ENCODE data around the gene STRN4. TPM values are rescaled to one million over a fixed set of nuclear protein-coding genes. Genes with fewer than 3 reads are reported as not detected.
"Not testable (repeated sequence)": the region's sequence is repeated elsewhere in the genome, so short reads cannot be mapped to it uniquely, and the experiment has no call there.

Gene STRN4
- total RNA-seq, 1 donor from 2014 or later, result 69.1 TPM

- intact Hi-C loops (cut with DNase I), result loop anchor here (10.0 kb wide), 1 partner anchor 68 kb away; no protein-coding TSS in a partner anchor
- ATAC-seq, result peak; percentile 72 to 73
Measured at GRCh38 chr19:46766569-46767317, 20.5 kb upstream of the STRN4 start.

DNA sequence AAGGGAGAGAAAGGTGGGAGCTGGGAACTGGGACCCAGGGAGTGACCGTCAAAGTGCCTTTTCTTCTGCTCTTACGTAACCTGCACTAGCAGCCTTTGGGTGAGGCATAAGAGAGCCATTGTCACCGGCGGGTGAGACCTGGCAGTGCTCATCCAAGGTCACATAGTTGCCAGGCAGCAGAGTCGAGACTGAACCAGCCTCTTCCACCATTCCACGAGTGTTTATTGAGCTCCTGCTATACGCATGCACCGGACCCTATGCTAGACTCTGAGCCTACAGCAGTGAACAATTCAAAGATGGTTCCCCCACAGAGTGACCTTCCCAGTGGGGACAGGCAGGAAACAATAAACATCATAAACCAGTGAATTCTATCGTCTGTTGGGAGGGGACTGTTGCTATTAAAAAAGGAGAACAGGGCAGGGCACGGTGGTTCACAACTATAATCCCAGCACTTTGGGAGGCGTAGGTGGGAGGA, 18.6 kb upstream of the STRN4 start:
- DNase-seq (no peak), ATAC-seq (peak; percentile 57 to 71)
- H3K4me1 ChIP-seq, result peaks cover 7% of the 10 kb centered on the region
- H3K4me3 ChIP-seq, result no peak overlapping the region
- intact Hi-C loops (cut with DNase I), result loop anchor here (10.0 kb wide), 1 partner anchor 70 kb away; no protein-coding TSS in a partner anchor
- no peaks in the 10 kb centered on the region for H3K36me3 ChIP-seq
- H3K27me3 ChIP-seq (ENCODE audit: low read depth), result no peaks in the 10 kb centered on the region
- no peak overlapping the region for H3K27ac ChIP-seq
- H3K9me3 ChIP-seq, result no peaks in the 10 kb centered on the region
- TF ChIP-seq, protein P1, sequence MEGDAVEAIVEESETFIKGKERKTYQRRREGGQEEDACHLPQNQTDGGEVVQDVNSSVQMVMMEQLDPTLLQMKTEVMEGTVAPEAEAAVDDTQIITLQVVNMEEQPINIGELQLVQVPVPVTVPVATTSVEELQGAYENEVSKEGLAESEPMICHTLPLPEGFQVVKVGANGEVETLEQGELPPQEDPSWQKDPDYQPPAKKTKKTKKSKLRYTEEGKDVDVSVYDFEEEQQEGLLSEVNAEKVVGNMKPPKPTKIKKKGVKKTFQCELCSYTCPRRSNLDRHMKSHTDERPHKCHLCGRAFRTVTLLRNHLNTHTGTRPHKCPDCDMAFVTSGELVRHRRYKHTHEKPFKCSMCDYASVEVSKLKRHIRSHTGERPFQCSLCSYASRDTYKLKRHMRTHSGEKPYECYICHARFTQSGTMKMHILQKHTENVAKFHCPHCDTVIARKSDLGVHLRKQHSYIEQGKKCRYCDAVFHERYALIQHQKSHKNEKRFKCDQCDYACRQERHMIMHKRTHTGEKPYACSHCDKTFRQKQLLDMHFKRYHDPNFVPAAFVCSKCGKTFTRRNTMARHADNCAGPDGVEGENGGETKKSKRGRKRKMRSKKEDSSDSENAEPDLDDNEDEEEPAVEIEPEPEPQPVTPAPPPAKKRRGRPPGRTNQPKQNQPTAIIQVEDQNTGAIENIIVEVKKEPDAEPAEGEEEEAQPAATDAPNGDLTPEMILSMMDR (IDR thresholded peaks at IDR 0.05), result no peak

More at GRCh38 chr19:46766569-46767317, 20.5 kb upstream of the STRN4 start:
- TF ChIP-seq, protein P1 (IDR thresholded peaks at IDR 0.05), result peak; percentile 77
- H3K36me3 ChIP-seq, result no peaks in the 10 kb centered on the region
- no peaks in the 10 kb centered on the region for H3K9me3 ChIP-seq
- peaks cover under 1% of the 10 kb centered on the region for H3K4me1 ChIP-seq
- no peak overlapping the region for H3K27ac ChIP-seq
- H3K4me3 ChIP-seq, result no peak overlapping the region
- peak; percentile 74 for DNase-seq
- no peaks in the 10 kb centered on the region for H3K27me3 ChIP-seq (ENCODE audit: low read depth)

DNA sequence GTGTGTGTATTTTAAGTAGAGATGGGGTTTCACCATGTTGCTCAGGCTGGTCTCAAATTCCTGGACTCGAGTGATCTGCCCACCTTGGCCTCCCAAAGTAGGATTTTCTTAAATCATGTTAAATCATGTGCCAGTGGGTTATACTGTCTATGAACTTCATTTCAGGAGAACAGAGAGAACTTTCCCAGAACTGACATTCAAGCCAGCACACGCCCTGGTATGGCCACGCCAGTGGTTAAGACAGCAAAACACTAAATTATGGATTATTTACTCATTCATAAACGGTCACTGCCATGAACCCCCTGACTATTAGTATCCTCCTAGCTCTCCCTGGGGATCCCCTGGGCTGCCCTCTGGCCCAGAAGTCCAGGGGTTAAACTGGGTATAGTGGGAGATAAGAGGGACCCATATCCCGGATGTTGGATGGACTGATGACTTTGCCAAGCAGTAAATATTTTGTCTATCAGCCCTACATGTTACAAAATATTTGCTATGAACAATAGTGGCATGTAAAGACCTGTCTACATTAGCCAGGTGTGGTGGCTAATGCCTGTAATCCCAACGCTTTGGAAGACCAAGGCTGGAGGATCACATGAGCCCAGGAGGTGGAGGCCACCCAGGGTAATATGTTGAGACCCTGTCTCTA, 16.1 kb upstream of the STRN4 start:
- DNase-seq (no peak), ATAC-seq (no peak)
- H3K27me3 ChIP-seq (ENCODE audit: low read depth), result no peaks in the 10 kb centered on the region
- H3K9me3 ChIP-seq, result no peaks in the 10 kb centered on the region
- TF ChIP-seq, protein P1 (IDR thresholded peaks at IDR 0.05), result no peak
- intact Hi-C loops (cut with DNase I), result loop anchor here (10.0 kb wide), 1 partner anchor 72 kb away; no protein-coding TSS in a partner anchor
- H3K27ac ChIP-seq, result no peak overlapping the region
- no peak overlapping the region for H3K4me3 ChIP-seq
- H3K36me3 ChIP-seq, result no peaks in the 10 kb centered on the region
- H3K4me1 ChIP-seq, result peaks cover 7% of the 10 kb centered on the region

DNA sequence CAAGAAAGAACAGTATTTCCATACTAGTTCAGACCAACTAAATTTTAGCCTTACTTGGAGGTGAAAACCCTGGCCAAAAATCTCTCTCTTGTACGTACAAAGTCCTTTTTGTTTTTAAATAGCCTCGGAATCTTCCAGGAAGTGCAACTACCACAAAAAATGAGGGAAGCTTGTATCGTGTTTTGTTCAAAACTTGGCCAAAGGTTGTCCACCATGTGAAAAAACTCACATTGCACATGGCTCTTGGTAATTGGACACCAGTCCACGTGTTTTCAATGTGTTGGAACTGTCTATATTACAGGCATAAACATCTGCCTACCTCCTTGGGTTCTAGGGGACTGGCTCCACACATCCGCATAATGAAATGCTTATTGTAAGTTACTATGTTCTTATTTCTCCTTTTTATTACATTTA, 15.2 kb upstream of the STRN4 start:
- DNase-seq (no peak), ATAC-seq (no peak)
- no peaks in the 10 kb centered on the region for H3K27me3 ChIP-seq (ENCODE audit: low read depth)
- H3K36me3 ChIP-seq, result peaks cover 5% of the 10 kb centered on the region
- H3K4me3 ChIP-seq, result no peak overlapping the region
- TF ChIP-seq, protein P1 (IDR thresholded peaks at IDR 0.05), result no peak
- peaks cover 15% of the 10 kb centered on the region for H3K4me1 ChIP-seq
- H3K9me3 ChIP-seq, result no peaks in the 10 kb centered on the region
- intact Hi-C loops (cut with DNase I), result loop anchor here (10.0 kb wide), 1 partner anchor 73 kb away; no protein-coding TSS in a partner anchor
- peak overlapping the region; percentile 33 for H3K27ac ChIP-seq

DNA sequence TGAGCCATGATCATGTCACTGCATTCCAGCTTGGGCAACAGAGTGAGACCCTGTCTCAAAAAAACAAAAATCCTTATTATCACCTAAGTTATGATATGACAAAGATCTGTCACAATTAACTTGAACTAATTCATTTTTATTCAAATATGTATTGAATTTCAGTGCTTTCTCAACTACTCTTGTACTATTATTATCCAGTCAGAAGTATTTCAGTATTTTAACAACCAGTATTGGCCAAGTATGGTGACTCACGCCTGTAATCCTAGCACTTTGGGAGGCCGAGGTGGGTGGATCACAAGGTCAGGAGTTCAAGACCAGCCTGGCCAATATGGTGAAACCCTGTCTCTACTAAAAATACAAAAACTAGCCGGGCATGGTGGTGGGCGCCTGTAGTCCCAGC, 14.6 kb upstream of the STRN4 start:
- not testable (repeated sequence) for DNase-seq; H3K9me3 ChIP-seq; H3K27me3 ChIP-seq (ENCODE audit: low read depth); H3K4me3 ChIP-seq; ATAC-seq; H3K36me3 ChIP-seq
- H3K4me1 ChIP-seq, result peaks cover 17% of the 10 kb centered on the region
- intact Hi-C loops (cut with DNase I), result loop anchor here (10.0 kb wide), 1 partner anchor 74 kb away; no protein-coding TSS in a partner anchor
- H3K27ac ChIP-seq, result peak overlapping the region; percentile 33
